ENCODE data around the gene FHAD1. TPM values are rescaled to one million over a fixed set of nuclear protein-coding genes. Genes with fewer than 3 reads are reported as not detected.

The FHAD1 gene
- polyA plus RNA-seq, 5 donors, result 1.5 to 4.5 (median 3.8) TPM

- no peak for DNase-seq
Observed at GRCh38 chr1:15218287-15219279, 28.4 kb upstream of the FHAD1 start.

- DNase-seq, result no peak
Observed at GRCh38 chr1:15219280-15220023, 27.6 kb upstream of the FHAD1 start.

GRCh38 chr1:15220024-15220392 lies 27.0 kb upstream of the FHAD1 start:
- no peak for DNase-seq

GRCh38 chr1:15220825-15221431 lies 26.1 kb upstream of the FHAD1 start:
- DNase-seq, result no peak

GRCh38 chr1:15222653-15223303 lies 24.2 kb upstream of the FHAD1 start:
- DNase-seq, result no peak

- DNase-seq, result no peak
Observed at GRCh38 chr1:15224259-15224869, 22.7 kb upstream of the FHAD1 start.

- no peak for DNase-seq
Observed at GRCh38 chr1:15224974-15225373, 22.0 kb upstream of the FHAD1 start.

- no peak for DNase-seq
Observed at GRCh38 chr1:15225461-15225860, 21.6 kb upstream of the FHAD1 start.

GRCh38 chr1:15226388-15227255 lies 20.4 kb upstream of the FHAD1 start:
- DNase-seq, result no peak

GRCh38 chr1:15229707-15230131 lies 17.3 kb upstream of the FHAD1 start:
- DNase-seq, result no peak

- no peak for DNase-seq
Observed at GRCh38 chr1:15231714-15232201, 15.3 kb upstream of the FHAD1 start.

GRCh38 chr1:15233689-15234088 lies 13.3 kb upstream of the FHAD1 start:
- DNase-seq, result no peak

- no peak for DNase-seq
Observed at GRCh38 chr1:15236321-15236721, 10.7 kb upstream of the FHAD1 start.

- DNase-seq, result no peak
Observed at GRCh38 chr1:15236746-15237145, 10.3 kb upstream of the FHAD1 start.

GRCh38 chr1:15238789-15239188 lies 8.2 kb upstream of the FHAD1 start:
- no peak for DNase-seq

GRCh38 chr1:15242766-15243165 lies 4.3 kb upstream of the FHAD1 start:
- no peak for DNase-seq

GRCh38 chr1:15243275-15244043 lies 3.6 kb upstream of the FHAD1 start:
- no peak for DNase-seq

- no peak for DNase-seq
Observed at GRCh38 chr1:15244813-15245212, 2.2 kb upstream of the FHAD1 start.

- no peak for DNase-seq
Observed at GRCh38 chr1:15245593-15246360, 1.2 kb upstream of the FHAD1 start.
